TTC549 (cell line): ENCODE measurements around the gene NCAM1.

Source experiments
- FAIRE-seq: peaks from 2 replicates; lab custom pipeline; 2012; peaks lifted over from hg19 to GRCh38; lab: Jason Lieb, UNC

Gene NCAM1

DNA sequence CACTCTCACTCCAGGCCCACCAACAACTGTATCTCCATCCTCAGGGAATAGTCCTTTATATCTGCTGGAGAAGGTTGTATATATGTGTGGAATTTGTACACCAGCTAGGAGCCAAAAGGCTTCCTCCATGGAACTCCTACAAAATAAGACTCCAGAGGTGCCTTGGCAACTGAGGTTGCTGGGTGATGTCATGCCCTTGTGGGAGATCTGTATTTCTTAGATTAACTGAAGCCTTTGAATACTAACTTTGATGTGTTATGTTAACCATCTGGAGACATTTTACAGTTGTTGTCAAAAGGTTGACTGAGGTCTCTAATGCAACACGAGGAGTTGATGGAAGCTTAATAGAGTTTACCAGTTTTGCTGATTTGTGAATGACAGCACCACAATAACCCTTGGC lies 213.7 kb downstream of the NCAM1 start:
- no peak for FAIRE-seq

DNA sequence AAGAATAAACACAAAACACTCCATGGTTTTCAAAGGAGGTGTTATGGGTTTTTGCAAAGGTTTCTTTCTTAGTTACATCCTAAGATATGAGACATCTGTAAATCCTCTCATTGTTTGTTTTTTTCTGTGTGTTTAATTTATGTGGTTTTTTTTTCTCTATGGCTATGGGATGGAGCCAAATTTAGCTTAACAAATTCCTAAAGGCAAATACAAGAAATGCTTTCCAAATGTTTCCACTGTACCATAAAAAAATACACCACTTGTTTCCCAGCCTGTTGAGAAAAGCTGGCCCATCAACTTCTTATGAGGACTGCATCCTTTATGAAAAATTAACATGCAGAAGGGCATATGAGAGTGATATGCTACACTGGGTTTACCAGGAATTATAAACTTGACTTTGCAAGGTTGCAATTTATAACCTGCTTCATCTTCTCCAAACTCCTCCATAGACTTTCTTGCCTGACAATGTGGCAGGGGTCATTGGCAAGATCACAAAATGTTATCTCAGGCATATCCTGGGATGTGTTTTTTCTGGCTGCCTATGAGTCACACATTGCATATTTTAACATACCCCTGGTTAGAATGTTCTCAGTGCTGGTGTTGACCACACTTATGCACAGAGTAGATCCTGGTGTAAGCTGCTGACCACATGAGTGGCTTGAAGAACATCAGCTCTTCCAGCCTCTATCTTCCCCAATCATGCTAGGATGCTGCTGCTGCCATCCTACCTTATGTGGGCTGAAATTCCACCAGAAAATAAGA lies 215.6 kb downstream of the NCAM1 start:
- FAIRE-seq, result no peak

DNA sequence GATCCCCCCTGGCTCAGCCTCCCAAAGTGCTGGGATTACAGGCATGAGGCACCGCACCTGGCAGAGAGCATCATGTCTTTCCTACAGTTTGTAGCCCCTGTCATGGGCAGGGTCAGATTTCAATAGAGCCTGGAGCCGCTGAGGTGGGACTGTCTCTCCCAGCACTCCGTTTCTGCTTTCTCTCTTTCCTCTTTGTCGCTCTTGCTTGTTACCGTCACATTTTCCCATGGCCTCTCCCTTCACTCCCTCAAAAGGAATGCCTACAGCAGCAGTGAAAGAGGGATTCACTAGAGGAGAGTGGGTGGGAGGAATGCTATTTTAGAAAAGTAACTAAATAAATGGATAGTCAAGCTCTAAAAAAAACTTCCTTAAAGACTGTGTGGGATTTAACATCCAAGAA lies 216.5 kb downstream of the NCAM1 start:
- FAIRE-seq, result no peak

DNA sequence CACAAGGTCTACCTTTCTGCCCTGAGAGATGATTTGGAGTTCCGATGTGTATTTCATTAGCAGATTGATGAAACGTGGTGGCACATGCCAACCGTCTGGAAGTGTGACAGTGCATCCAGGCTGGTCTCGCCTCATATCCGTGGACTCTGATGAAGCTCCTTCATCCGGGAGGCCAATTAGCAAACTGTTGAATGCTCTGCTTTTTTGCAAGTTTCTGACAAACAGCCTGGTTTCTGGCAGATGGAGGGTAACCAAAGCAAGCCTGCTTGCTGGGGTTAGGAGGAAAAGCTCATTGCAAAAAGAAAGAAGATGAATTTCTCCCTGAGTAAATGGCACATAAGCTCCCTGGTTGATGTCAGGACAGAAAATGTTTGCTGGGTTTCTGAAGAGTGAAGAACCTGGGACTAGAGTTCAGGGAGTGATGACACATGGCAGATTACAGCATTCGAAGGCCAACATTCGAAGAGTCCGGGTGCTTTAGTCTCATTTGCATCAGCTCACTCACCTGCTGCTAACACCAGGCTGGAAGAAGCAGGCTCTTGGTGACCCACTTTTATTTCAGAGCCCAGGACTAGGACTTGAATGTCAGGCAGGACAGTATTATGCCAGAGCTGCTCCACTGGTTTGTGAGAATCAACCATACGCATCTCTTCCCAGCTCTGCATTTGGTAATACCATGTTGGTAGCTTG lies 217.3 kb downstream of the NCAM1 start:
- no peak for FAIRE-seq

DNA sequence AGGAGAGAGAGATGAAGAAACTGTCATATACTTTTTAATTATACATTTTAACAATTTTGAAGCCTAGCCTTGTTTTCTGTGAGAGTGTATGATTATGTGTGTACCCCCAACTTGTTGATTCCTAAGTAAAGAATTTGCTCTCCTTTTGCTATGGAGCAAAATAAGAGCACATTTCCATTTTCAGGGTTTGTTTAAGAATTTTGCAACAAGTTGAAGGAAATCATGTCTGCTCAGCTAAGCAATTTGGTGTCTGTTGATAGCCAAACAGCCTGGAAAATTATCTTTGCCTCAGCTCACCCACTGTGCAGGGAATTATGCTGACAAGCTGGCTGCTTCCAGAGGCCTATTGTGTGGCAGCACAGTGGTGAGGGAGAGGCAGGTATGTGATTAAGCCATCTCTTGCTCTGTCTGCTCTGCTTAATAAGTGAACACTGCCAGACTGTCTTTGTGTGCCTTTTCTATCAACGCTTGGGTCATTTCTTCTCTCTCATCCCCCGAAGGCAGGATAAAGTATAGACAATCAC lies 218.0 kb downstream of the NCAM1 start:
- FAIRE-seq, result no peak

DNA sequence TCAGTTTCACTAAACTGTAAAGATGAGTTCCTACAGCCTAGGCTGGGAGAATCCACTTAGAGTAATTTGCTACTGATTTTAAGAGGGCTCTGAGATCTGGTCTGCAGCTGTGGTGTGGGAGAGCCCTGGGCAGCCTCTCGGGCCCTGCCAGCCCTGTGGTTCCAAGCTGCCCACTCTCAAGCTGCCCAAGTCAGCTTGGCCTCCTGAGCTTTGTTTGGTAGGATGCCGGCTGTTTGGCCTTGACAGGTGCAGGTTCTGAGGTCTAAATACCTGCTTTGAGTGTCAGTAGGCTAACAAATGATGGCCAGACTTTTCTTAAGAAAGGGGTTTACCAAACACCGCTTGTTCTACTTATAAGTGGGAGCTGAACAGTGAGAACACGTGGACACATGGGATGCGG lies 219.9 kb downstream of the NCAM1 start:
- no peak for FAIRE-seq

DNA sequence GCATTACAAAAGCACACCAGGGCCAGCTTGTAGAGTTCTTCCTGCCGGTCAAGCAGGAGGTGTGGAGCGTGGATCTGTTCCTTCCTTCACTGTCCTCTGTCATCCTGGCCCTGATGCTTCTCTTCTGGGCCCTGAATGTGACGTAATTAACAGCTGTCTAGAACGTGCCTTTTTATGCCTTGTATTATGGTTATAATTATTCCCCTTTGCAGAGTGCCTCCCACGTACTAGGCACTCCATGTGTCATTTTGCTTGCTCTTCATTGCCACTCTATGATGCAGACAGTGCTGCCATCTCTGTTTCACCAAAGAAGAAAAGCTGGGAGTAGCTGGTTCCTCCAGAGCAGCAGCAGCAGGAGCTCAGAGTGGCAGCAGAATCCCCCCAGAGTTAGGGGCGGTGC lies 221.1 kb downstream of the NCAM1 start:
- FAIRE-seq, result no peak

DNA sequence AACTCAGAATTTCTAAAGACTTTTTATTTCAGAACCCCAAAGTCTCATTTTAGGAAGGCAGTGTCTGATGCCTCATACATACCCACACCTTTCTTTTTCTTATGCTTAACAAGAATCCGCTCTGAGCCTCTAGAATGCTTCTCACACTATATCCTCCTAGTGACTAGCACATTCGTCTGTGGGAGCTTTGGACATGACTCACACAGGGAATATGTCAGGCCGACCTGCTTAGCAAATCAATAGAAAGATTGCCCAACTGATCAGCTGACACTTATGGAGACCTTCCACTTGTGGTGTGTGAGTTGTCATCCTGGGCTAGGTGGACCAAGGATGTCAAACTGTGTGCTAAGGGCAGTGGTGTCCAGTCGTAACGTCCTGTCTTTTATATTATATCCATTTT lies 223.3 kb downstream of the NCAM1 start:
- FAIRE-seq, result no peak

DNA sequence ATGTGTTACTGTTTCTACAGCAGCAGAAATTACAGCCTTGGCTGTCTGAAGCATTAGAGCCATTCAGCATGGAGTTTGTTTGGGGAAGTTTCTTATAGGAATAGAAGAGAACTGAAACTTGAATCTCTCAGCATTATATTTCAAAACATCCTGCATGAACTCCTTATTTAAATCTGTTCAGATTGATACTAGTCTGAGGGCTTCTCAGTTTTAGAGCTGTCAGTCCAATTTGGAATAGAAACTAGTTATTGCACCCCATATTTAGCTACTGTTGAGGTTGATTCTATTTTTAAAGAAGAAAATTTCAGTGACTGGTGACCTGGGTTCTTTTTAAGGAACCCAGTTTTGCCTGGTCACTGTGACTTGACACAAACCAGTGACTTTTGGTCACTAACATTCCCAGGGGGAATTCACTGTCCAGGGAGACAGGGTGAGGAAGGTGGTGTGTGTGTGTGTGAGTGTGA lies 227.2 kb downstream of the NCAM1 start:
- no peak for FAIRE-seq

DNA sequence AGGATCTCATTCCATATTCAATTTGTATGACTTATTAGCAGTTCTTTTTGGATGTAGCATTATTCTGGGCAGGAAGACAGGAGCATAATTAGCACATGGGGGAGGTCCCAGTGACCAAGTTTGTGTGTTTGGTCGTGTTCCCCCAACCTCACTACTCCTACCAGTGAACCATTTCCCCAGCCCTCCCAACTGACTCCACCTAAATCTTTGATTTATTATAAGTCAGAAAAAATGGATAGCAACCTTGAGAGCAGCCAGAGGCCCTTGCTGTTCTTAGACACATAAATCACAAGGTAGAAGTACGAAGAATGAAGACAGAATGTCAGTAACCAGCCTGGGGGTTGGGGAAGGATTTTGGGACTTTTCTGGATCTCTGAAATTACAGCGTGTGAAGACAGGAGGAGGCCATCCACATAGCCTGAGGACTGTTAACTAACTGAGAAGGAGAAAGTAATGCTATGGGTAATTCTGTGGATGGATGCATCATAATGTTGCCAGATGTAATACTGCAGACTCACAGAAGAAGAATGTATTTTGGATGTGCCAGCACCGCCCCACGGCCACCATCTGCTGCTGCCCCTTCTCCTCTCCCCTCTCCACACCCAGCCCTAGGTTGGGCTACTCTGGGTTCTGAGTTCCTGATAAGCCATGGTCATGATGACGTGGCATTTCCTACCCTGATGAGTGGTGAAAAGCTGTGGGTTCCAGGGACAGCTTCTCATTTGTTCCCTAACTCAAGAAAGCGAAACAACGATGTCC lies 228.9 kb downstream of the NCAM1 start:
- no peak for FAIRE-seq

DNA sequence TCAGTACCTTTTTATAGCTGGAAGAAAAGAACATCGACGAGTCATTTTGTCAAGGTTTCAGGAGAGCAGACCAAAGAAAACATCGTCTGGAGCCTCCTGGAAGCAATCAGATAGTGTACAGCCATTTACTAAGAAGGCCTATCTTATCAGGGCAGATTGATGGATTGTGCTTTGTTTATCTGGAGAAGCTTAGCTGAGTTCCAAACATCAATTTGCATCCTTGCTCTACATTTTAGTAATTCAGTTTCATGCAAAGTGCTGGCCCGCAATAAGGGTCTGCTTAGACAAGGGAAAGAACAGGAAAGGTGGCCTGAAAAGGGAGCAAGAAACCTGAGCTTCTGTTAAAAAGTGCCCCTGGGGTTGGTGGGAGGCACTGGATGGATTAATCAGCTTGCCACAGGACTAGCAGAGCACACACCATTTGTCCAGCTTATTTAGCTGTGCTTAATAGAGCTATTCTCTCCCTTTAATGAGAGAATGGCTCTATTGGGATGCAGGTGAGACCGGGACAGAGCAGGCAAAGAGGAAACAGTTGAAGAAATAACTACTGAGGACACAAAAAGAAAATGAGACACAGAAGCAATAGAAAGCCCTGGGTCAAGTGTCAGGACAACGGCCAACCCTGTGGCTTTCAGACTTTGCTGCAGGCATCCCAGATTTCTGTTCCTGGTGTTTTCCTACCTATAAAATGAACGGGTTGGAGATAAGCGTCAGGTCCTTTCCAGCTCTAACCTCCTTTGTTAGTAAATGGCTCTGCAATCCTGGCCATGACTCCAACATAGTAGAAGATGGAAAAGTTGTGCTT lies 231.1 kb downstream of the NCAM1 start:
- no peak for FAIRE-seq

DNA sequence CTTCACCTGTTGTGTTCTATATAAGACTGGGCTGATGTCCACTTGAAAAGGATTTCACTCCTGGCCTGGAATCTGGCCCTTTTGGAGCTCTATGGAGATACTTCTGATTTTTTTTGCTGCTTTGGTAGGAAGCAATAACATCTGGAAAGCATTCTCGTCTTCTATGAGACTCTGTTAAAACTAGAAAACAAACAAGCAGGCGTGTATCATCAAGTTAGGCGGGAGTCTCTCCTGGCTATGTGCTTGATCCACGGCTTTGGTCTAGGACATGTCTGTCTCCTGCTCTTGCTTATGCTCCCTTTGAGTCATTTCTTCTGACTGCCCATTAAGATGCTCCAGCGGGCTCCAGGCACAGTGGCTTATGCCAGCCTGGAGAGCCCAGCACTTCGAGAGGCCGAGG lies 231.8 kb downstream of the NCAM1 start:
- no peak for FAIRE-seq

DNA sequence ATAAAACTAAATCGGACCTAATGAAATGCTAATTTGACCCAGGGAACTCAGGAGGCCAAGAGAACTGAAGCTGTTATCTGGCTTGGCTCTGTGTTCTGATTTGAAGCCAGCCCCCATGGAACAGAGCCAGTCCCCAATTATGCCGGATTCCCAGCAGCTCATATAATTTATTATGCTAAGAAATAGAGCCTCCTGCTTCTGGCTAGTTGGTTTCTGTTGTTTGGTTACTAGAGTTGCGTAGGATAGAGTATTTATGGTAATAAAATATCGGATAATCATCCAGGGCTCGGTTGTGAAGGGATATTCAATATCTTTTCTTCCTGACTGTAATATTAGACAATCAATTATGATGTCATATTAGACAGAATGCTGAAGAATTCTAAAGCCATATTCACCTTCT lies 232.7 kb downstream of the NCAM1 start:
- FAIRE-seq, result no peak

DNA sequence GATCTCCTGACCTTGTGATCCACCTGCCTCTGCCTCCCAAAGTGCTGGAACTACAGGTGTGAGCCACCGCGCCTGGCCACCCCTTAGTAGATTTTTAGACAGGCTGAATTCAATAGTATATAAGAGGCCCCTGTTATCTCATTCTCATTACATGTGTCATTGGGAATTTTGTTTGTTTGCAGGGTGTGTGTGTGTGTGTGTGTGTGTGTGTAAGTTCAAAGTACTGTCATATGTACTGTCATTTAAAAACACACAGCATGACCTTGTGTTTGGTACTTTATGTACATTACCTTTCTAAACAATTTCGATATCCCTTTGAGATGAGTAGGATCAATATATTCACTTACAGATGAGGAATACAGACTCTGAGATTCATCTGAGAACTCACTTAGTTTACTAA lies 234.5 kb downstream of the NCAM1 start:
- no peak for FAIRE-seq

DNA sequence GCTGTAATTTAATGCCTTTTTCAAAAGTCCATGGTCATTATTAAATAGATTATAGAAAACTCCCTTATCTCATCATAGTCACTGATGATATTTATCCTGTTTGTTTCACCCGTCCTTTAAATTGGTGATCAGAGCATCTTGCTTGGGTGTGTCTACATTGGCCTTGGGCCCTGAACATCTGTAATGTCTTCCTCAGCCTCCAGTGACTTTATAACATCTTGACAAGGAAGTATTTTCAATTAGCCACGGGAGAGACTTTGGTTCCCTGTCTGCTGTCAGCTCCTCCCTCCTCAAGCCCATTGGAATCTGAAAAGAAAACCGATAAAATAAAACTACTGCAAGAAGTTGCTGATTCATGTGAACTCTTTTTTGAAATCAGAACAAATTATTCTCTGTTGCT lies 236.2 kb downstream of the NCAM1 start:
- no peak for FAIRE-seq

DNA sequence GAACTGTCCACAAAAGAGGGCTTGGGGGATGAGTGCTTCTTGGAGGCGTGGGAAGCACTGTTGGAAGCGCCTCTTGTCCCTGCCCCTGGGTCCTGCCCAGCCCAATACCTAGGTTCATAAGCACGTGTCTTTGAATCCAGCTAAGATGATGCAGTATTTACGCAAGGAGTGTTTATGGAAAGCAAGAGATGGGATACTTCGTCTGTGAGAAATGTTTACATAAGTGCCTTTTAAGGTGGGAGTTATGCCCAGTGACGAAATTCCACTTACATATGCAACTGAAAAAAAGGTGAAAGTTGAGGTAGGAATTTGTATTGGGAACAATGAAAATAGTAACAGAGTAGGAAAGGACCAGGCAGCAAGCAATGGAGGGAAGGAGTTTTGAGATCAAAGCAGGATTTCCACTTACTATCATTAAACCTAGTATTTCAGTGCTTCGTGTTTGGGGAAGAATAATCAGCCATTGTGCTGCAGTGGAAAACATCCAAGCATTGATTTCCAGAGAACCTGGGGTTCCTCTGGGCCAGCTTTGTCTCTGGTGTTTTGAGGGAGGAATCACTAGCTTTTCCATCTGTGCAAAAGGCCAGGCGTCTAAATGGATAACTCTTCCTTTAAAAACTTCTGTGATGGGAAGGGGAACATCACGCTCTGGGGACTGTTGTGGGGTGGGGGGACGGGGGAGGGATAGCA lies 237.9 kb downstream of the NCAM1 start:
- no peak for FAIRE-seq

DNA sequence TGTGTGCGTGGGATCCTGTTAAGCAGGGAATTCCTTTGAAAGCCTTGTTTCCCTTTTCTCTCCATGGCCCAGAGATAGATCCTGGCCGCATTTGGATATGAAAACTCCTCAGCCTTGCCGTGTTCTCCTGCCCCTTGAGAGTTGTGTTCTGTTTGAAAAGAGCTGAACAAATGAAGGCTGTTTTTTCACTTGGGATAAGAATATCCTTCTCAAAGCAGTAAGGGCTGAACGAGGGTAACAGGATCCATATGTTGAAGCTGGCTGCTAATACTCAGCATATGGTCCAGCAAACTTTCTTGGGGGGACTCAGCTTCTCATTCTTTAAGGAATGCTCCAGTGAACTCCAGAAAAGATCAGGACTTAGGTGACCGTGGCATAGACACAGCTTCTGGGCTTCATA lies 238.6 kb downstream of the NCAM1 start:
- FAIRE-seq, result no peak

DNA sequence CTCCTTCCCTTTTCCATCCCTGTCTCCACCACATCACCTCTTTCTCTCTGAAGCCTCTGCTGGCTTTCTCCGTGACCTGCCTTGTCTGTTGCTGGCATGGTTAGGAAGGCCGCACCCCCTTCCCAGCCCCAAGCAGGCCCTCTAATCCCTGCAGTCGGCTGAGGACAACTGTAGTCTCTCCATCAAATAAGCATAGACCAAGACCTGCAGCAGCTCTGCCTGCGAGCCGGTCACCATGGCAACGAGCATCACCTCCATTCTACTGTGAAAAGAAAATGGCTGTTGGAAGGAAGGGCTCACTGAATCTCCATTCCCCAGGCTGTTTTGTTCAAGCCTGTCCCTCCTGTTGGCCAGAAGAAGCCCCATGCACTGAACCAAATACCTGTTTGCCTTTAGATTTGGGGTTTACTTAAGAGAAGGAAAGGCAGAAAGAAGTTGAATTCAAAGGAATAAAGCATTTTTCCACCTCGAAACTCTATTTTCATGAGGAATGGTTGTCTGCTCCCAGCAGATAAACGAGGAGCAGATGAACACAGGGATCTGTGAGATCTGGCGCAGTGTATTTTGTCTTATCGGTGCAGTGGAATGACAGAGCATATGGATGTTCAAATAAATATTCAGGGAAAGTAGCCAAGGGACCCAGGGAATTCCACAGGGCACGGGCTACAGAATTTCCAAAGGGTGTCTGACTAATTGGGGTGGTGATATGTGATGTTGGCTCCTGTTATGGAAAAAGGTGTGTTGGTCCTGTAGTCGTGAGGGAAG lies 240.0 kb downstream of the NCAM1 start:
- no peak for FAIRE-seq

DNA sequence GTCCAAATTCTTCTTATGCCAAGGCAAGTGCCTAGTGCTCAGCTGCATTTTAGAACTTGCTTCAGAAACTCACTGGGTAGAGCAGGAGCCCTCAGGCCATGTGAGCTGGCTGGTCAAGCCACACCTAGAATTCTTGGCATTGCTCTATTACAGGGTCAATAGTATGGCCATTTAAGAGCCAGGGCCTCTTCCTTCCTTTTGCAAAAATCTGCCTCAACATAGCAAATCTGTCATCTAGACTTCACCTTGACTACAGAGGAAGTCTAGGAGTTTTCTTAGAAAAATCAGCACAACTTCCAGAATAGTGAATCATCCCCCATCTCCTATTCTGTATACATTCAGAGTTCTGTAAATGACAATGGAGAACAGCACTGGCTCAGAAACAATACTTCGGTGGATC lies 241.2 kb downstream of the NCAM1 start:
- no peak for FAIRE-seq

DNA sequence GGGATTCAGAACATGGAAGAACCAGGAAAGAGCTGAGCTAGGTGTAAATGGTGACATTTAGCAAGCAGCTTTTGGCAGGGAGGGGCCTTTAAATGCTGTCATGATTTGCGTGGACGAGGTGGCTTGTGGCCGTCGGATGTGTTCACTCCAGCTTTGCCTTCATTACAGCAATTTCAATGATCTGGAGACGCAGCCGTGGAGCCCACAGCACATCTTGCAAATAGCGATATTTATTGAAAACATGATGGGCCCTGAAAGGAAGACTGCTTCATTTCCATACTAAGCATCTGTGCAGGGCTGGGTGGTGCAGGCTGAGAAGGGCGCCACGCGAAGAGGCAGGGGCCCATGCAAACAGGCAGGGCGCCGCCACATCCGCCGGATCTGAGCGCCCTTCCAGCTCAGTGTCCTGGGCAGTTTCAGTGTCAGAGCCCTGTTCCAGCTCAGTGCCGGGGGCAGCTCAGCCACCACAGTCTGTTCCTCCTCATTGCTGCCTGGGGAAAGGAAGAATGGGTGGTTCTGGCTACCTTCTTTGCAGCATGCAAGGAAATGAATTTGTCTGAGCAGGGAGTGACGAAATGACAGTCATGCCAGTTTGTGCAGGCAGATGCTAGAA lies 242.0 kb downstream of the NCAM1 start:
- no peak for FAIRE-seq
